ENCODE results near the gene UNC5B. TPM values are rescaled to one million over a fixed set of nuclear protein-coding genes. Genes with fewer than 3 reads are reported as not detected.

The UNC5B gene
- total RNA-seq, 4 donors from 2014 or later, result 5.3 to 26.6 (median 17.7) TPM

- Histone ChIP-seq H3K9me3 (no peaks in the 10 kb centered on the region), H3K27ac (no peak overlapping the region), H3K36me3 (no peaks in the 10 kb centered on the region), H3K4me1 (no peaks in the 10 kb centered on the region), H3K4me3 (no peak overlapping the region), H3K27me3 (no peaks in the 10 kb centered on the region)
- no peak for DNase-seq
- intact Hi-C loops (cut with DNase I; ENCODE audit: low total_unique reads), result loop anchor here (5.0 kb wide), 1 partner anchor 361 kb away; no protein-coding TSS in a partner anchor
- TF ChIP-seq POLR2A (IDR thresholded peaks at IDR 0.05) (no peak), CTCF (IDR thresholded peaks at IDR 0.05) (no peak)
These were observed 76.1 kb downstream of the UNC5B start for GRCh38 chr10:71288461-71288860.

DNA sequence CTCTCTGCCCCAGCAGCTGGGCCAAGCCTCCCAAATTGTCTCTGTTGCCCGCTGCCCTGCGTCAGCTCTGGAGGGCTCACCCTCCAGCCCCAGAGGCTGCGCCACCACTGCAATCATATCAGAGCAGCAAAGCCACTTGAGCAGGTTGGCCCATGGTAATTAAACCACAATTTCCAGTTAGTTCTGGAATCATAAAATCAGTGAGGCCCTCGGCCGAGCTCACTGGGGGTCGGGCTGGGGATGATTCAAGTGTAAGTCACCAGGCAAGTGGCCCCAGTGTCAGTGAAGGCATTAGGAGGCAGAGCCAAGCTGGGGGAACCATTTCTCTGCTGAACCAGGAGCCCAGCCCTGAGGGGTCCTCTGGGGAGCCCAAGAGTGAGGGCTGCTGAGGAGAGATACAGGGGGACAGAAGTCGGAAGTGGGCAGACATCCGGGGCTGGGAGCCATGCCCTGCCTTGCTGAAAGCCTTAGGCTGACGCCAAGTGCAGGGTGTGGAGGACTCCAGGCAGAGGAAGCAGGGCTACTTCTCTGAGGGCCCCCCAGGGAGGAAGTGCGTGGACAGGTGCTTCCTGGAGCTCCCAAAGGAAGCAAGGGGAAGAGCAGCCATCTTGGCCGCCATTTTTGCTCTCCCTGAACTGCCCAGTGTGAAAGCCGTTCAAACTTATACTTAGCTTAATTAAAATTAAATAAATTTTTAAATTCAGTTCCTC lies 77.2 kb downstream of the UNC5B start:
- DNase-seq, result no peak
- no peak overlapping the region for H3K27ac ChIP-seq
- H3K9me3 ChIP-seq, result no peaks in the 10 kb centered on the region
- no peaks in the 10 kb centered on the region for H3K4me1 ChIP-seq
- intact Hi-C loops (cut with DNase I; ENCODE audit: low total_unique reads), result loop anchor here (5.0 kb wide), 1 partner anchor 362 kb away; no protein-coding TSS in a partner anchor
- H3K4me3 ChIP-seq, result no peak overlapping the region
- H3K36me3 ChIP-seq, result no peaks in the 10 kb centered on the region
- TF ChIP-seq POLR2A (IDR thresholded peaks at IDR 0.05), result no peak
- no peak for TF ChIP-seq CTCF (IDR thresholded peaks at IDR 0.05)
- H3K27me3 ChIP-seq, result no peaks in the 10 kb centered on the region

DNA sequence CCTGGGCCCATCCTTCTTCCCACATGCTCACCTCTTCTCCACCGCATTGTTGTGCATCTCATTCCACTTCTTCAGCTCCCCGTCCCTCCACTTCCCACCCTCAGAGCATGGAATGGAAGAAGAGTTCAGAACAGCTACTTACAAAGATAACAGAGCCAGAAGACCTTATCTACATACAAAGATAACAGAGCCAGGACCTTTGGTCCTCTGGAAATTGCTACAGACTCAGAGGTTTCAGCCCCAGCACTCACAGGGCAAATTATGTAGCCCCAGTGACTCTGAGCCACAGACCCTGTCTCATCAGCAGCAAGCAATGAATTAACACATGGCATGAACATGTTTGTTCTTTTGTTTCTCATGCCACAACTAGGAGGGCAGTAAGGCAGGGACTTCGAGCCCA lies 78.0 kb downstream of the UNC5B start:
- Histone ChIP-seq H3K27ac (no peak overlapping the region), H3K4me1 (no peaks in the 10 kb centered on the region), H3K27me3 (no peaks in the 10 kb centered on the region), H3K4me3 (no peak overlapping the region), H3K36me3 (no peaks in the 10 kb centered on the region), H3K9me3 (no peaks in the 10 kb centered on the region)
- intact Hi-C loops (cut with DNase I; ENCODE audit: low total_unique reads), result no loop called here
- TF ChIP-seq POLR2A (IDR thresholded peaks at IDR 0.05), result no peak
- no peak for TF ChIP-seq CTCF (IDR thresholded peaks at IDR 0.05)
- DNase-seq, result no peak

DNA sequence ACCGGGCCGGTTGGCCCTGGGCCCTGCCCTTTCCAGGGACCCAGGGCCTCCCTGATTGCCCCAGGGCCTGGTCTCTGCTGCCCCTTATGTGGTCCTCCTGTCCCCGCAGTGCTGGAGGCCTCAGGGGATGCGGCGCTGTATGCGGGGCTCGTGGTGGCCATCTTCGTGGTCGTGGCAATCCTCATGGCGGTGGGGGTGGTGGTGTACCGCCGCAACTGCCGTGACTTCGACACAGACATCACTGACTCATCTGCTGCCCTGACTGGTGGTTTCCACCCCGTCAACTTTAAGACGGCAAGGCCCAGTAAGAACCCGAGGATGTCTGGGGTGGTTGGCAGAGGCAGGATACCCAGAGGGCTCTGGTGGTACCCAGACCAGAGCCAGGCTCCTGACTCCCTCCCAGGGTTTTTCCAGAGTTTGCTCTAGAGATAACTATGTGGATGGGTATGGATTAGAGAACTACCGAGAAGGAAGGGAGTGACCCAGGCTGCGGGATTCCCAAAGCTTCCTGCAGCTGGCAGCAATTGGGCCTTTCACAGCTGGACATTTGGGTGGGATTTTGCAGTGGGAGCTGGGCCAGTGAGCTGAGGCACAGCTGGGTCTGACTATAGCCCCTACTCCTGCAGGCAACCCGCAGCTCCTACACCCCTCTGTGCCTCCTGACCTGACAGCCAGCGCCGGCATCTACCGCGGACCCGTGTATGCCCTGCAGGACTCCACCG lies 78.6 kb downstream of the UNC5B start:
- intact Hi-C loops (cut with DNase I; ENCODE audit: low total_unique reads), result no loop called here
- H3K4me3 ChIP-seq, result no peak overlapping the region
- TF ChIP-seq CTCF (IDR thresholded peaks at IDR 0.05) (no peak), POLR2A (IDR thresholded peaks at IDR 0.05) (no peak)
- H3K27me3 ChIP-seq, result no peaks in the 10 kb centered on the region
- H3K27ac ChIP-seq, result no peak overlapping the region
- DNase-seq, result no peak
- no peaks in the 10 kb centered on the region for H3K9me3 ChIP-seq
- no peaks in the 10 kb centered on the region for H3K36me3 ChIP-seq
- H3K4me1 ChIP-seq, result no peaks in the 10 kb centered on the region

- no peak for TF ChIP-seq POLR2A (IDR thresholded peaks at IDR 0.05)
- no peak for DNase-seq
- Histone ChIP-seq H3K27ac (no peak overlapping the region), H3K27me3 (no peaks in the 10 kb centered on the region), H3K4me1 (no peaks in the 10 kb centered on the region), H3K4me3 (no peak overlapping the region), H3K9me3 (no peaks in the 10 kb centered on the region), H3K36me3 (no peaks in the 10 kb centered on the region)
- intact Hi-C loops (cut with DNase I; ENCODE audit: low total_unique reads), result no loop called here
These were observed 79.1 kb downstream of the UNC5B start for GRCh38 chr10:71291528-71291900.
